Stimulated activated CD8-positive, alpha-beta memory T cell treated with anti-CD3 and anti-CD28 coated beads, Interleukin-12 subunit alpha, Interleukin-12 subunit beta, amount 100 ng/mL, for 24 hours (primary cell): ENCODE results near the gene KCNA1.

Experiments used
- DNase-seq: peaks from one replicate; pipeline ENCODE4 v3.0.0-alpha.2; 2020; ENCODE audit errors: extremely low read depth

Gene KCNA1

GRCh38 chr12:4911316-4911994, 1.8 kb downstream of the KCNA1 start:
- no peak for DNase-seq

DNA sequence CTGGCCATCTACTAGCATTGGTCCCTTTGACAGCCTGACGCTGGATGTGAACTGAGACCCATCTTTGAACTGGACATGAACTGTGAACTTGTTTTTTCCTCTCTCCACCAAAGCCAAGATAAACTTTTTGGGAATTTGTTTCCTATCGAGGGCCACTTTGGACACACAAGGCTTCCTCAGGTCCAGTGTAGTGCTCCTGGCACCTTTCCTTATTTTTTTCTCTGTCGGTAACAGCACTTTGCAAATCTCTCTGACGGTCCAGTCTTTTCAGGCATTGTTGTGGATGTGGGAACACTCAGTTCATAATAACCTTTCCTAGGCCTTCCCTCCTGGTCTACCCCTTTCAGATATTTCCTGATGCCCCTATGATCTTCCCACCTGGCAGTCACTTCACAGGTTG, 5.0 kb downstream of the KCNA1 start:
- DNase-seq: no peak

DNA sequence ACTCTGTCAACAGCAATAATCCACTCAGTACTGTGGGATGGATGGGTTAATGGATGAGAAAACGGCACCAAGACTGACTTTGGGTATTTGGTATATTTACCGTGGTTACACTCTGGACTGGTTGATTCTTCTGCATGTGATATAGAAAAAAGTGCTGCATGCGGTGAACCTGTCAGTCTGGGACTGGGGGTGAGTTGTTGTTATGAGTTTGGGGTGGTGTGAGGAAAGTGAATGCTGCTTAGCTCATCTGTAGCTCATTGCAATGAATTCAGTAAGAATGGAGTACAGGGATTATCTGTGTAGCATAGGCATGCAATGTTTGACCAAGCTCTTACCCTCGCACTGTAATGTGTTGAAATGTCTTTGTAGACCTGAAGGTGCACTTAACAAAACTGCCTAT, 6.0 kb downstream of the KCNA1 start:
- DNase-seq: no peak

DNA sequence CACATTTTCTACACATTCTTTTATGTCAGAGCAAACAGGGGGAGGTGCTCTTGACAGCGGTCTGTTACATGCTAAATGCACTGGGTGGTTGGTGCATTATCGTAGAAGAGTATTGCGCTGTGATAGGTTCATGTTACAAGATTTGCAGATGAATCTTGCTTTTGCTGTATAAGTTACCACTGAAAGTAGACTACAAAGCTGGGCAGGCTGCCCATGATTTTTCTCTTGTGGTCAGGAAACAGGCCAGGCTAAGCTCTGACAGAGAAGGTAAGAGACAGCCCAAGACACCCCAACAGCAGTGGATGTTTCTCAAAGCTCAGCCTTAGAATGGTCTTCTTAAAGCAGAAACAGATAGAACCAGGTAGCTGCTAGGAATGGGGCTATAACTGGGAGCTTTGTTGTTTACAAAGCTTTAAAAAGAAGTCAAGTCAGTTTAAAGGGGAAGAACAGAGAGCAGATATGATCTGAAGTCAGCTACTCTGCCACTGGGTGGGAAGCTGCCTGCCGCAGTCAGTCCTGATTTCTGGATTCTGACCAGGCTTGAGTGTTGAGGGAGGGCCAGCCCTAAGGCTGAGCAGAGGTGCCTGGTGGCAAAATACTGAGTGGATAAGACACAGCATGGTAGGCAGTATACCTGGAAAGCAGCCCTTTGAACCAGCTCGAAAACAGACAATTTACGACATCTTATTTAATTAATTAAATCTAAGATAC, 9.4 kb downstream of the KCNA1 start:
- DNase-seq: no peak

DNA sequence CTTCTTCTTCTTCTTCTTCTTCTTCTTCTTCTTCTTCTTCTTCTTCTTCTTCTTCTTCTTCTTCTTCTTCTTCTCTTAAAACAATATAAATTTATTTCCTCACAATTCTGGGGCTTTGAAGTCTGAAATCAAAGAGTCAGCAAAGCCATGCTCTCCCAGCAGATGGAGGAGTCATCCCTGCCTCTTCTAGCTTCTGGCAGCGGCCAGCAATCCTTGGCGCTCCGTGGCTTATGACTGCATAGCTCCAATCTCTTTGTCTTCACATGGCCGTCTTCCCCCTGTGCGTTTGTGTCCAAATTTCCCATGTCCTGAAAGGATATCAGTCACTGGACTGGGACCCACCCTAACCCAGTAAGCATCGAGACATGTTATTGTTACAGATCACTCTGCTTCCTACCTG, 22.9 kb downstream of the KCNA1 start:
- no peak for DNase-seq

DNA sequence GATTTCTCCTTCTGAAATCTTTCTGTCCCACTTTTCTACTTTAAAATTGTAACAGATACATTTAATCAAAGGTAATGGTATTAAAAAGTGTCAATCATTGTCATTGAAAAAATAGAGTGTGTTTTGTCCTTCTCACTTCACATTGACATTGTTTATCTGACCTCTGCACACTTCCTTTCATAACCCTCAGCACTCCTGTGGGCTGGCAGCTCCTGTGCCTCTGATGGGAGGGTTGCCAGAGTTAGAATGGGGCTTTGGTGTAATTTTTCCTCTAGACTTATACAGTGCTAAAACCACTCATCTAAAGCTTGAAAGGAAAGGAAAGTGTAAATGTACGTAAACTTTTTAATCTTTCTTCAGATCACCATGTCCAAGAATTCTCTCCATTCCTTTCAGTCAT, 23.7 kb downstream of the KCNA1 start:
- no peak for DNase-seq

GRCh38 chr12:4934407-4935035, 24.8 kb downstream of the KCNA1 start:
- no peak for DNase-seq

DNA sequence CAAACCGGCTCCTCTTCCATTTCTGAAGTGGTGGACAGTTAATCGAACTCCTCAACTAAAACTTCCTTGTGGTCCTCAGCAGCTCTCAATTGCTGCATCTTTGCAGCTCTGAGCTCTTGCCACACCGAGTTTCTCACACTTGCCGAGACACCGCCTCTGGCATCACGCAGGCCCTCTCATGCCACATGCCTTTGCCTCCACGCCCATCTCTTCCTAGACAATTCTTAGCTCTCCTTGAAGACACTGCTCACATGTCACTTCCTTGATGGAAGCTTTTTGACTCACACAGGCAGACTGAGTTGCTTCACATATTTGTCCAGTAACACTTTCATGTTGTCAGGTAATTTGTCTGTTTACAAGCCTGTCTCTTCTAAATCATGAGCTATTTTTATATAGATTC, 29.2 kb downstream of the KCNA1 start:
- no peak for DNase-seq

DNA sequence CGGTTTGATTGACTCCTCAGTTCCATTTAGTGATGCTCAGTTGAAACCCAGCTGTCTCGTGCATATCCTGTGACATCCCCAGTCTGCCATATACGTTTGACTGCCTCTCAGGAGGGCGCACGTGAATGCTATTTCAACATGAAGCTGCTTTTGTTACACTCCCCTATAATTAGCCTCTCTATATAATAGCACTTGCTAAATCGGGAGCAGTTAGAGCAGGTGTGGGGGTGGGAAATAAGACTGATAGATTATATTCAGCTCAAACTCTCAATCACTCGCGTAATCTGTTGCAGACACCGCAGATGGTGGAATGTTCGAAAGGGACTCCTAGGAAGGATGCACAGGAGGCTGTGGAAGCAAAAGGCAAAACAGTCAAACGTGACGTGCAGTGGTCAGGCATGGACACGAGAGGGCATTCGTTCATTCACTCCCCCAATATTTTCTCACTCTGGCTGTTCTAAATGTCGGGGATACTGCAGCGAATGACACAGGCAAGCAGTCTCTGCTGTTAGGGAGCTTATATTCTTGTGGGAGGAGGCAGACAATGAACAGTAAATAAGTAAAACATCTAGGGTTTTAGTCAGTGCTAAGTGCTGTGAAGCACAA, 29.8 kb downstream of the KCNA1 start:
- no peak for DNase-seq

DNA sequence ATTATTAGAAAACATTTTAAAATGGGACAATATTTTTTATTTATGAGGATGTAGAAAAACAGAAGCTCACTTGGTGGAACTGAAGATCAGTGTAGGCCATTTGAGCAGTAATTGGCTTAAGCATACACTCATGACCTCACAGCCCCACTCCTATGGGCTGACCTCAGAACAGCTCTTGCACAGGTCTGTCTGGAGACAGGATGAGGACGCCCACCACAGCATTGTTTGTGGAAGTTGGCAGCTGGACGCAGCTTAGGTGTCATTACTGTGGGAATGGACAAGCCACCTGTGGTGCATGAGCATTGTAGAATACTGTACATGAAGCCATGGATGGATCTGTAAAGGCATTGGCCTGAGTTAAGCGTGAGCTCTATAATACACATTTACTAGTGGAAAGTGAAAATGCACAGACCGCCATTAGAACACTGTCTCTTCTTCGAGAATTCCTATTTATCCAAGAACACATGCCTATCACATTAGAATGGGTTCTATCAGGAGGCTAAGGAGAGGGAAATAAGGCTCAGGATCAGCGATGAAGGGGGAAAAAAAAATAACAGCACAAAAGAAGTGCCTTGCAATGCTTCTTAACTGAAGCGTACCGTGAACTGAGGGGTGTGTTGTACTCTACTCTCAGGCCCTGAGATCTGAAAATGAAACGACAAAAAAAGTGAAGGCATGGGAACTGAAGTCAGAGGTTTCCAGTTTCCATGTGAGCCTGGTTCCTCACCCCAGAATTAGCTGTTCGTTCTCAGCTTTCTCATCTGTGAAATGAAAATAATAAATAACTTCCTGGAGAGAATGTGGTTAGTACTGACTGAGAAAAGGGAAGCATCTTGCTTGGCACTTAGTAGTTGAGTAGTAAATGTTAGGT, 33.6 kb downstream of the KCNA1 start:
- no peak for DNase-seq

- no peak for DNase-seq
Measured at GRCh38 chr12:4943938-4944284, 34.2 kb downstream of the KCNA1 start.

- no peak for DNase-seq
Measured at GRCh38 chr12:4947253-4947652, 37.5 kb downstream of the KCNA1 start.

- no peak for DNase-seq
Measured at GRCh38 chr12:4951083-4951482, 41.4 kb downstream of the KCNA1 start.

DNA sequence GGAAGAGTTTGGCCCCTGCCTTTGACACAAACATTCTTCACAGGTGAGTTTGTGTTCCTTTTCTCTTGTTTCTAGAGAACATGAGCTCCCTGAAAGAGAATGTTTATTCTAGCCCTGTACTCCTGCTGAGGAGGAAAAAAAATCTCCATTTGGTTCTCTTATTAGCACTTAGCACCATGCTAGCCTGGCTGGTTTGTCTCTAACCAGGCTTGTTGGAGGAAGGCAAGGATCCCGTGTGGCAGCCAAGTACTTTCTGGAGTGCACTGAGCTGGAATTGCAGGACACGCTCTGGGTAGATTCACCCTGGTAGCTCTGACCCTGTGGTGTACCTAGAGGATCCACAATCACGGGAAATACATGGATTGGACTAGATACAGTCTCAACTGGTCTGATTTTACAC, 41.9 kb downstream of the KCNA1 start:
- DNase-seq: no peak

- DNase-seq: no peak
Measured at GRCh38 chr12:4954621-4955354, 45.1 kb downstream of the KCNA1 start.

DNA sequence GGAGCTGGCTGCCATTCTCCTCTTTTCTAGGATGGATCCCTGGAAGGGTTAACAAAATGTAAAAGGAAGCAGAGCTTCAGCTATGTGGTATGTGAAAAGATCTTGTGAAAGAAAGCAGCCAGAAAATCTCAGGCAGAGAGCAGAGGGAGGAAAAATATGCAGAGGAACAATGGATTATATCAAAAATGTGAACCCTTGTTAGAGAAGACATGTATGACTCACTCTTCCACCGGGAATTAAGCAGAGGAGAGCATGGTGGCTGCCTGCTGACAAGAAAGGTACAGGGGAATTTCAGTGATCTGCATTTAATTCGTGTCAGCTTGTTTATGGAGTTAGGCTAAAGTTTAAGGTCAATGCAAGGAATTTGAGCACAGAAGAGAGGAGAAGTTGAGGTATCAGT, 46.3 kb downstream of the KCNA1 start:
- DNase-seq: no peak

DNA sequence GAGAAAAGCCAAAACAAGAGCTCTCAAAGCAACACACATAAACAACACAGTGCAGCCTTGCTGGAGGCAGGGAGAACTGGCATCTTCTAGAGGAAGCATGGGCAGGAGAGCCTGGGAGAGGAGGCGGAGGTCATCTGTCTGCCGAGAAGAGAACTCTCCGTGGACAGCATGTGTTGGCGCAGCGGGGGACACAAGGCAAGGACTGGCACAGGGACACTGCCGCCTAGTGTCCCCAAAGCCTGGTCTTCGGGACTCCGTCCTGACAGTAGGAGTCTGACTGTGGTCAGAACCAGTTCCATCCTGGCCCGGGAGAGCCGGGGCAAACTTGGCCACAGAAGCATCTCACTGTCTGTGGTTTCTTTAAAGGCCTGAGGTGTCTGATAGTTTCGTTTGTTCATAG, 47.3 kb downstream of the KCNA1 start:
- DNase-seq: no peak

- DNase-seq: no peak
Measured at GRCh38 chr12:4957761-4958160, 48.1 kb downstream of the KCNA1 start.

- DNase-seq: no peak
Measured at GRCh38 chr12:4958697-4959375, 49.1 kb downstream of the KCNA1 start.

DNA sequence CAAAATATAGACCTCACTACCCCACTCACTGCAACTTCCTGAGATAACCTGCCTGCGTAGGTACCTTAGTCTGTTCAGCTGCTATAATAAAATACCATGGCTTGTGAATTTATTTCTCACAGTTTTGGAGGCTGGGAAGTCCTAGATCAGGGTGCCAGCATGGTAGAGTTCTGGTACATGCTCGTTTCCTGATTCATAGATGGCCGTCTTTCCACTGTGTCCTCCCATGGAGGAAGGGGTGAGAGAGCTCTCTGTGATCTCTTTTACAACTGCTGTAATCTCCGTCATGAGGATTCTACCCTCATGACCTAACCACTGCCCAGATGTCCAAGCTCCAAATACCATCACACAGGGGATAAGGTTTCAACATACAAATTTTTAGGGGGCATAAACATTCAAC, 49.7 kb downstream of the KCNA1 start:
- DNase-seq: no peak

GRCh38 chr12:4960030-4960429, 50.3 kb downstream of the KCNA1 start:
- no peak for DNase-seq
